ENCODE measurements around the gene FAM110C. TPM values are rescaled to one million over a fixed set of nuclear protein-coding genes. Genes with fewer than 3 reads are reported as not detected.
"Not testable (repeated sequence)": the region's sequence is repeated elsewhere in the genome, so short reads cannot be mapped to it uniquely, and the experiment has no call there.

Gene FAM110C, protein sequence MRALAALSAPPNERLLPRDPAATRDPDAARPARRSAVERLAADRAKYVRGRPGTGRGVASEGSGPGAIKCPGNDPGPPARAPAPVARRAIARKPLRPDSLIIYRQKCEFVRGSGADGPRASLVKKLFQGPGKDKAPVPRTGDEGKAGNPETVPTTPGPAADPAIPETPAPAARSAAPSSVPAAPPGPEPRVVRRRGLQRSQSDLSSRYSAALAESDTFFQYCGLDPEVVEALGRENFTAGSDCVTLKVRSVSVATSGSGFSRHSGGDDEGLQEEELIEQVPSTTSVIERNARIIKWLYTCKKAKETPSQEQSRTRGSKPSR
- 10 to 100 TPM in 1 of 3 donors, 1 to 10 TPM in 2; 8.3 to 10.6 (median 9.2) TPM for polyA plus RNA-seq (ENCODE audit: insufficient read length in 3 of 3)

DNA sequence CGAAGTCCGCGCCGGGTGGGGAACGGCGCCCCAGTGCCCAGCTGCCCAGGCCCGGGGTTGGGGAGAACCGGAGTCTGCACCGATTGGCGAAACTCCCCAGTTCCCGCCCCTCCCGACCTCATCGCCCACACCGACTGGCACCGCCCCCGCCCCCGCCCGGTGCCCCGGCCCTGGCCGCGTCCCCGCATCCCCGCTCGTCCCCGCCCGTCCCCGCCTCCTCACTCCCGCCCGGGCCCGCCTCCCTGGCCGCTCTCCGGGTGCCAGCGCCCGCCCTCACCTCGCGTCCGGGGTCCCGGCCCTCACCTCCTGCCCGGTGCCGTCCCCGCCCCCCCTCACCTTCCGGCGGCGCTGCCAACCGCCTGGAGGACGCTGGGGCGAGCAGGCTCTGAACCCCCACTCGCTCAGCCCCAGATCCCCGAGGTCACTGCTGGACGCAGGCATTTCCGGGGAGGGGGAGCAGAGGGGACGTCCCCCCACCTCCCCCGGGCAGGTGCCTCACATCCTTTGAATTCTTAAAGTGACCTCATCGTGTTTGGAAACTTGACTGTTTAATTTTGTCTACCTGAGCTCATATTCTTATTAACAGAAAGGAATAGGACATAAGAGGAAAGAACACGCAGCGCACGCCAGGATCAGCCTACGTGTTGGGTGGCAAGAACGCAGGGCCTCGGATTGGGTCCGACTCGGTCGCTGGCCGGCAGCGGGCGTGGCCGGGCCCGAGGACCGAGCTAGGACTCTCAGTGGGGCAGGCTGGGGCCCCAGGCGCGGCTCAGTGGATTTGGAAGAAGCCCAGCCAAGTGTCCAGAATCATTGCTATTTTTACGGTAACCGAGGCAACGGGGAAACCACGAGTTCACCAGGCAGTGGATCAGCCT lies at the start of gene FAM110C:
Gene FAM110C (minus strand): TSS at position 35 of the 875 bp plus-strand sequence. CDS start 120 bp downstream, outside the sequence.
- peak in 1 of 3 donors; percentile 42 for DNase-seq (ENCODE audit: low read depth in 3 of 3, low spot score in 2 of 3)

DNA sequence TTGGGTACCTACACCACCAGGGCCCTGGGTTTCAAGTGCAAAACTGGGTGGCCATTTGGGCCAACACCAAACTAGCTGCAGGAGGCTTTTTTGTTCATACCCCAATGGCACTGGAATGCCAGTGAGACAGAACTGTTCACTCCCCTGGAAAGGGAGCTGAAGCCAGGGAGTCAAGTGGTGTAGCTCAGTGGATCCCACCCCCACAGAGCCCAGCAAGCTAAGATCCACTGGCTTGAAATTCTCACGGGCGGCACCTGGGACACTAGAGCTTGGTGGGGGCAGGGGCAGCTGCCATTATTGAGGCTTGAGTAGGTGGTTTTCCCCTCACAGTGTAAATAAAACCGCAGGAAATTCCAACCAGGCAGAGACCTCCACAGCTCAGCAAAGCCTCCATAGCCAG lies 46.0 kb upstream of the FAM110C start:
- DNase-seq (ENCODE audit: low read depth in 3 of 3, low spot score in 2 of 3): no peak

DNA sequence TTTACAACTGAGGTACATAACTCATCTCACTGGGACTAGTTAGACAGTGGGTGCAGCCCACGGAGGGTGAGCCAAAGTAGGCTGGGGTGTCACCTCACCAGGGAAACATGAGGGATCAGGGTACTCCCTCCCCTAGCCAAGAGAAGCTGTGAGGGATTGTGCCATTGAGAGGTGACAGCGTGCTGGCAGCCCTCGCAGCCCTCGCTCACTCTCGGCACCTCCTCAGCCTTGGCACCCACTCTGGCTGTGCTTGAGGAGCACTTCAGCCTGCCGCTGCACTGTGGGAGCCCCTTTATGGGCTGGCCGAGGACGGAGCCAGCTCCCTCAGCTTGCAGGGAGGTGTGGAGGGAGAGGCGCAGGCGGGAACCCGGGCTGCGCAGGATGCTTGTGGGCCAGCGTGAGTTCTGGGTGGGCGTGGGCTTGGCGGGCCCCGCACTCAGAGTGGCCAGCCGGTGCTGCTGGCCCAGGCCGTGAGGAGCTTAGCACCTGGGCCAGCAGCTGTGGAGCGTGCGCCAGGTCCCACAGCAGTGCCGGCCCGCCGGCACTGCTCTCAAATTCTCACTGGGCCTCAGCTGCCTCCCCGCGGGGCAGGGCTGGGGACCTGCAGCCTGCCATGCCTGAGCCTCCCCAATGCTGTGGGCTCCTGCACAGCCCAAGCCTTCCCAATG lies 44.5 kb upstream of the FAM110C start:
- DNase-seq (ENCODE audit: low read depth in 3 of 3, low spot score in 2 of 3): no peak

DNA sequence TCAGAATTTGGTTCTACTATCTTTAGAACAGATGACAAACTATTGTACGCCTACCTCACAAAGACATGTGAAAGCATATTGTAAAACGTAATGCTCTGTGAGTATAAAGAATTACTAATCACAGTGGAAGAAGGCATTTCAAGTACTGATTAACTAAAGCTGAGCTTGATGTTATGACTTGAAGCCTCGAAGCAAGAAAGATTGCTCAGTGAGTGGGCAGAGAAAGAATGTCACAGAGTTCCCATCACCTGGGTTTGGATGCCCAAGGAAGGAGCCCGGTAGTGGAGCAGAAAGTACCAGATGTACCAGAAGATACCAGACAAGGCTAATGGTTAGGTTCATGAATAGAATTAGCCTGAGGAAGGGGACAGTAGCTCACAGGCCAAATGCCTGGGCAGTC lies 39.5 kb upstream of the FAM110C start:
- DNase-seq (ENCODE audit: low read depth in 3 of 3, low spot score in 2 of 3): no peak

DNA sequence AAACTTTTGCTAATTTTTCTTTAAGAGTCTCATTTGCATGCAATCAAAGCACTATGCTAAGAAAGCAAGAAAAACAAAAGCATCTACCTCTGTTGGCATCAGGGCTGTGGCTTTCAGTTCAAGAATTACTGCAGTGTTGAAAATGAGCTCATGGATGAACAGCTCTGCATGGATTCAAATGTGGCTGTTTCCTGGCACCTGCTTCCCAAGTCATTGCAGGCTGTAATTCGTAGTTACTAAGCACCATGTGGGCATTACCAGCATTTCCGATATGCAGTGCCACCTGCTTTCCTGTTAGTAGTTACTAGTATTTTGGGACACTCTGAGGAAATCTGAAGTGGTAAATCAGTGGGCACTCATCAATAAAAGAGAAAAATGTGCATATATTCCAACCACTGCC lies 37.8 kb upstream of the FAM110C start:
- DNase-seq (ENCODE audit: low read depth in 3 of 3, low spot score in 2 of 3): no peak

DNA sequence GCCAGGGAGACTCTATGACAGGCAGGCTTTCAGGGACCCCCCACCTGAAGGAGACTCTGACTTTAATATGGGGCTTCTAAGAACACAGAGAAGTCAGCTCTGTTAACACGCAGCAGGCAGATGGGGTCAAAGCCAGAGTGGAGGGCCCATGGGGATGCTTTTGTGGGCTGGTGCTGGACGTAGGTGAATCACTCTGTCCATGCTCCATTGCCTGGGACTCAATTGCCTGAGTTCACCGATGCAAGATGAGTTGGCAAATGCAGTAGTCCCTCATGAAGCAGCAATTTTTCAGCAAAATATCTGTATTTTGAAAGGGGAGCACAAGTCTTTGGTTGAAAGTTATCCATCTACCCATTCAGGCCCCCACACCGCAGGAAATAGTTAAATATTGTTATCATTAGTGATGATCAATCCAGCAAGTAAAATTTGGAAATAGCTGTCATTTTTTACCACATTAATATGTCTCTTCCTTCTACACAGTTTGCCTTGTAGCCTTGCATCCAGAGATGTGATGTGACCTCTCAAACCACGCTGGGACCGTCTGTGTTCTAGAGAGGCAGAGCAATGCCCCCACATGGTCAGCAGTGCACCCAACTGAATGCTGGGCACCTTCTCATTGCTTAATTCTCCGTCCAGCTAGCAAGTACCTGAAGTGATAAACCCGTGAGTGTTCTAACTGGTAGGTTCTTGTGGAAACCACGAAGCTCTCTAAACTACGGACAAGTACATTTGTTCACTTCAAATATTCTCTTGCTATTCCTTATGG lies 34.8 kb upstream of the FAM110C start:
- DNase-seq (ENCODE audit: low read depth in 3 of 3, low spot score in 2 of 3): no peak

DNA sequence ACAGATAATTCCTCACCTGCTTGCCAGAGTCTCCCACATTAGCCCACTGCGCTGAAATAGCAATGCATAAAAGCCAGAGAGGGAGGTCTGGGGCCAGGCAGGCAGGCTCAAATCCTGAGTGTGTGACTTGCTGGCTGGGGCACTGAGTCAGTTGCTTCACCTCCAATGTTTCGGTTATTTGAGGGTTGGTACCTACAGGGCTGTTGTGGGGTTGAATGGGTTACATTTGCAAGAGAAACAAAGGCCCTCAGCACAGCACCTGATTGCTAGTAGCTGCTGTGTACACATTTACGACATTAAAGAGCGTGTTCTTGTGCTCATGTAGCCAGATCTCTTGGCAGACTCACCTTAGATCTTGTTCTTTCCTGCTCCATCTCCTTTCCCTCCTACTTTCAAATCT lies 34.1 kb upstream of the FAM110C start:
- no peak for DNase-seq (ENCODE audit: low read depth in 3 of 3, low spot score in 2 of 3)

DNA sequence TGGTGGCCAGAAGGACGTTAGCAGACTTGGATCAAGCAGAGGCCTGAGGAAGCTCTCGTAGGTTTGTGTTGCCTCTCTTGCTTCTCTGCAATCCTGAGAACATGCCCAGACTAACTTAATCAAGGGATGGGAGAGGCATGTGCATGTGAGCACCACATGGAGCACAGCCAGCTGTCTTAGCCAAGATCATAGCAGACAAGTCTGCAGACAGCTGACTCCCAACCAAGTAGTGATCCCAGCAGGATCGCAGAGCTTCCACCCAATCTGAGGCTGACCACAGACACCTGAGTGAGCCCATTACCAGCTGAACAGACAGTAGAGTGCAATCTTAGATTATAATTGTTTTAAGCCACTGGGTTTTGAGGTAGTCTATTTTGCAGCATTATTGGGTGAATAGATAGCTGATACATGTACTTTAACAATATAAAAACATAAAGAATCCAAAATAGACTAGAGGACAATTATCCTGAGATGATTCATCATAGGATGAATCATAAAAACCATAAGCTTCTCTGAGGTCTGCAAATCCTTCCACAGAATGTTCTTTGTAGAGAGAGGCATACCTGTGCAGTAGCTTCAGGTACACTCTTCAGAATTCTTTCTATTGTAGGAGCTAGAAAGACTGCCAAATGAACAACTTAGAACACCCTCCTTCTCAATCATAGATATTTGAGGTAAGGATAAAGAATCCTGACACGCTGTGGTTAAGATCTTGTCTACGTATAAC lies 25.2 kb upstream of the FAM110C start:
- no peak for DNase-seq (ENCODE audit: low read depth in 3 of 3, low spot score in 2 of 3)

DNA sequence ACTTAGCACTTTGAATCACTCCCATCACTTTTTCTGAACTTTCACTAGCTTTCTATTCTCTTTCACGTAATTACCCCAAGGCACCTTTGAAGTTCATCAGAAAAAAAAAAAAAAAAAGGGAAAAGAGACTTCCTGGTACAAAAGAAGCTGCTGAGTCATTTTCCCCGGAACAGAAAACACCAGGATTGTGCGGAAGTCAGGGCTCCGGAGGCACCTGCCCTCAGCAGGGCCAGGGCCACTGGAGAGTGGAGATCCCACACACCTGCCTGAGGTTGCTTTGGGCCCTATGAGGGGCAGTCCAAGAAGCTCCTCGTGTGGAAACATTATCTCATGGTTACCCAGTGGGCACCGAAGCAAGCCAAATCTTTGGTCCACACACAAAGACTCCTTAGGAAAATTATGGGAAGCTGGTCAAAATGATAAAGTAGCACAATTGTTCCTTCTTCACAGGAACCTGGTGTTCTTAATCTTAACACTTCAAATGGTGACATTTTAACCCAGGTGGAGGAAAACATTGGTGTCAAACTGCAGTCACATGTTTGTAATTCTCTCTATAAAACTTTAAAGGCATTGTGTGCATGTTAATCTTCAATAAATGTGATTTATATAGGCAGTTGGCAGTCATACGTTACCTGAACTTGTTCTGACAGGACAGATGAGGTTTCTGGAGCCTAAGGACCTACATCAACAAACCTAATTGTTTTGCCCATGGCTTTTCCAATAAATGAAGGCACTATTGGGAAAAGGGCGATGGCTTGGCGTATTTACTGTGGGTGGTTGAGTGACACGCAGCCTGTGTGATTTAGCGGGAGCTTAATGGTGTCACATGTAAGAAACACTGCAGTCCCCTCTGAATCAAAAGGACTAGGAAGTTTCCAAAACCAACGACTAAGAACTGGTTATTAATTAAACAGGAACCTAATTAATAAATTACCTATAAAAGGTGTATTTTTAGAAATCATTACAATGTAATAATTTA lies 23.4 kb upstream of the FAM110C start:
- no peak for DNase-seq (ENCODE audit: low read depth in 3 of 3, low spot score in 2 of 3)

DNA sequence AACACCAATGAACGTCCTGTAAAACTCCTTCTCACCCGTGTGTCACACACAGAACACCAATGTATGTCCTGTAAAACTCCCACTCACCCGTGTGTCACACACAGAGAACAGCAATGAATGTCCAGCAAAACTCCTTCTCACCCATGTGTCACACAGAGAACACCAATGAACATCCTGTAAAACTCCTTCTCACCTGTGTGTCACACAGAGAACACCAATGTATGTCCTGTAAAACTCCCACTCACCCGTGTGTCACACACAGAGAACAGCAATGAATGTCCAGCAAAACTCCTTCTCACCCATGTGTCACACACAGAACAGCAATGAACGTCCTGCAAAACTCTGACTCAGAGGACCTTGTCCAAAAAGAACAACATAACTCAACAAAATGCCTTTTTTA lies 22.3 kb upstream of the FAM110C start:
- DNase-seq (ENCODE audit: low read depth in 3 of 3, low spot score in 2 of 3): not testable (repeated sequence)

DNA sequence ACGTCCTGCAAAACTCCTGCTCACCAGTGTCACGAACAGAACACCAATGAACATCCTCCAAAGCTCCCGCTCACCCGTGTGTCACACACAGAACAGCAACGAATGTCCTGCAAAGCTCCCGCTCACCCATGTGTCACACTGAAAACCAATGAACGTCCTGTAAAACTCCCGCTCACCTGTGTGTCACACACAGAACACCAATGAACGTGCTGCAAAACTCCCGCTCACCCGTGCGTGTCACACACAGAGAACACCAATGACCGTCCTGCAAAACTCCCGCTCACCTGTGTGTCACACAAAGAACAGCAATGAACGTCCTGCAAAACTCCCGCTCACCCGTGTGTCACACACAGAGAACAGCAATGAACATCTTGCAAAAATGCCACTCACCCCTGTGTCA lies 20.5 kb upstream of the FAM110C start:
- DNase-seq (ENCODE audit: low read depth in 3 of 3, low spot score in 2 of 3): no peak

DNA sequence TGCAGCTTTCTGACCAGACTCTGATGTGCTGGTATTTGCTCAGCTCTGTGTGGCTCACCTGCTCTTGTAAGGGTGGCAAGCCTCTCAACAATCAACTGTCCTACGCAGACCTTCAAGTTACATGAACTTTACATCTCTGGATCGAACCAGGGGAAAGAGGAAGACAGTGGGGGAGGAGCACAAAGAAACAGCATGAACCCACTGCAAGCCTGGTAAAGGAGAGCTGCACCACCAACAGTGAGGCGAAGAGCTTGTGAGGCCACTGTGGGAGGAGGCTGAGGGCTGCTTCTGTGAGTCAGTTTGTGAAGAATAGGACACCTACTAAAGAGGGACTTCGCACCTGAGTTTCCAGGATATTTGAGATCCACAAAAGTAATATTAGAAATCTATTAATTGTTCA lies 18.8 kb upstream of the FAM110C start:
- DNase-seq (ENCODE audit: low read depth in 3 of 3, low spot score in 2 of 3): no peak

DNA sequence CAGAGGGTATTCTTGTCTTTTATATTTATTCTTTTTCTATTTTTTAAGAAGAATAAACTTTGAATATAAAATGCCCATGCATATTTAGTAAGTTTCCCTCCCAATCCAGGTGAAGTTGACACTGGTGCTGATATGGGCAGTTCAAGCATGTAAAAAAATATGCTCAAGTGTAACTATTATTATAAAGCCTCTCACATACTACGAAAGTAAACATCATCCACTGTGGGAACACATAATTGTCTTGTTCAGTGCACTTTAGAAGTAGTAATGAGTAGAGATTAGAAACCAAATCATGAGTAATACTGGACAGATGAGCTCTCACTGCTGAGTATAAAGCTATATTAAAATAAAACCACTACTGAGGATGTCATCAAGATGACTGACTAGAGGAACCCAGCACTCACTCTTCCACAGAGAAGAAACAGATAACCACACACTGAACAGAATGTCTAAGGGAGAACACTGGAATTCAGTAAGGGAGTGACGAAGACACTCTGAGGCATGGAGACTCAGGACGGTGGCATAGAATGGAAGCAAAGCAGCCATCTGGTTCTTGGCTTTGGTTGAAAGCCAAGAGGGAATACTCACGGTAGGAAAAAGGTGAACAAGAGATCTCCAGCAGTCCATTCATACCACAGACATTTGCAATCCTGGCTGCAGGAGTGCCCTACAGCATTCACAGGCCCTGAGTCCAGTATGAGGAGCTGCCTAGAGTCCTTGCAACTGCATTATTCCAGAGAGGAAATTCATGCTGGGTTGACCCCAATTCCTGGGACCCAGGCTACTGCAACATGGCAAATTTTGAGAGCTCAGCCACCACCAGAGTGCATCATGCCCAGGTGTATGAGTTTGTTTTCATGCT lies 9.5 kb upstream of the FAM110C start:
- no peak for DNase-seq (ENCODE audit: low read depth in 3 of 3, low spot score in 2 of 3)

DNA sequence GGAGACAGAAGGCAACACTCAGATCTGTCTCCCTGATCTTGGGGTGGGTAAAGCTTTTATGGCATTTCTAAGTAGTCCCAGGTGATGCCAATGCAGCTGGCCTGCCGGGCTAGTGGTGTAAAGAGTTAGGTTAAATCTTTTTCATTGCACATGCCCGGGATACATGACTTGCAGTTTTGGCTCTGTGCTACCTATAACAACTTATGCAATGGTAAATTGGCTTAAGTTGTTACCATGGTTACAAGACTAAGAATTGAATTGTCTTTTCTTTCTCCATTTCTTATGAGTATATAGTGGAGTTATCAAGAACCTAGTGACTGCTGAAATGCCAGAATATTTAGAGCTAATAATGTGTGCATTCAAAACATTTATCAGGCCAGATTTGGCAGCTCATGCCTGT lies 5.3 kb upstream of the FAM110C start:
- DNase-seq (ENCODE audit: low read depth in 3 of 3, low spot score in 2 of 3): no peak

DNA sequence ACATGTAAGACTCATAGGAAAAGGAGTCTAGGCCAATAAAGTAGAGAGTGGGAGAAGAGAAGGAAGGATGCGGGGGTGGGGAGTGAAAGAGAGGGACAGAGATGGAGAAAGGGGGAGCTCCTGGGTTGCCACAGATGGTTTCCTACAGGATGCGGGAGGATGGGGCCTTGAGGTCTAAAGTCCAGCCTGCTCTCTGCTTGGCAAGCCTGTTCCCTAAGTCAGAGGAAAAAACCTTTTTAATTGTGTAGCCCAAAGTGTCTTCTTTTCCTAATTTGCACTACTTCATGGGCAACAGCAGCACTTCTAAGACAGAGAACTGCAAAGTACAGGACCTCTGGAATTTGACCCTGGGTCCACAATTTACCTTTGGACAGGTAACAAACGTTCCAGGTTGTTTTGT lies 1.4 kb upstream of the FAM110C start:
- no peak for DNase-seq (ENCODE audit: low read depth in 3 of 3, low spot score in 2 of 3)

DNA sequence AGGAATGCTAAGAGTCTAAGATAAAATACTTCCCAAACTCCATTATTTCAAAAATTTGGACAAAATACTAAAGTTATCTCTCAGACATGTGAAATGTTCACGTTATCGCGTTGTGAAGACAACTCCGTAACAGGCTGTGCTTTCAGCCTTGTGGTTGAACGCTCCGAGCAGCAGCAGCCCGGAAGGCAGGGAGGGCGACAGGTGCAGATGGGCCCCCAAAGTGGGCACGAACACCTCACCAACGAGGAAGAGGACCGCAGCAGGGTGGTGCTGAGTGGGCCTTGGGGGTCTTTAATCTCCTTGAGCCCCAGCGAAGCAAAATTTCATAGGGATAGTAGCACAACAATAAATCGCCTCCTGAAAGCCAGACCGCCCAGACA lies 1.0 kb upstream of the FAM110C start:
- no peak for DNase-seq (ENCODE audit: low read depth in 3 of 3, low spot score in 2 of 3)

DNA sequence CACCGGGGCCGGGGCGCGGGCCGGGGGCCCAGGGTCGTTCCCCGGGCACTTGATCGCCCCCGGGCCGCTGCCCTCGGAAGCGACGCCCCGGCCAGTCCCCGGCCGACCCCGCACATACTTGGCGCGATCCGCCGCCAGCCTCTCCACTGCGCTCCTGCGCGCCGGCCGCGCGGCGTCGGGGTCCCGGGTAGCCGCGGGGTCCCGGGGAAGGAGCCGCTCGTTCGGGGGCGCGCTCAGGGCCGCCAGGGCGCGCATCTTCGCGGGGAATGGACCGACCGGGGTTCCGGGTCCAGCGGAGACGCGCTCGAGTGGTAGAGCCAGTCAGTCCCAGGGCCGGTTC lies 204 bp downstream of the FAM110C start:
- DNase-seq (ENCODE audit: low read depth in 3 of 3, low spot score in 2 of 3): no peak

All from right renal cortex interstitium (tissue), 3 donors.